ENCODE results near the gene GALR3. TPM values are rescaled to one million over a fixed set of nuclear protein-coding genes. Genes with fewer than 3 reads are reported as not detected.
A peak's percentile ranks its signal among the peaks of the same experiment; 100 is the strongest.

The GALR3 gene
- total RNA-seq, 3 donors from 2014 or later (not counting 1 experiment from before 2014, with no cell fraction given), result 0.24 to 0.32 TPM; not detected in 1

GRCh38 chr22:37848587-37849088 is 25.5 kb downstream of the GALR3 start:
- ATAC-seq, result no peak
- Histone ChIP-seq H3K27me3 (ENCODE audit: control insufficient read depth, insufficient read depth, low read length) (no peaks in the 10 kb centered on the region), H3K27ac (ENCODE audit: low read length) (peak overlapping the region; percentile 88), H3K4me1 (ENCODE audit: control insufficient read depth, insufficient read depth, low read length) (peaks cover 24% of the 10 kb centered on the region), H3K9me3 (ENCODE audit: control insufficient read depth, insufficient read depth, low read length) (no peaks in the 10 kb centered on the region), H3K4me3 (ENCODE audit: low read length) (peak overlapping the region; percentile 57), H3K36me3 (ENCODE audit: control insufficient read depth, insufficient read depth, low read length) (peaks cover 21% of the 10 kb centered on the region)
- Mint-ChIP-seq H3K4me1 (peaks cover 25 to 41% of the 10 kb centered on the region in 2 donors), H3K9me3 (no peaks in the 10 kb centered on the region), H3K27ac (peak overlapping the region; percentile 99), H3K27me3 (ENCODE audit: low read depth in 2 of 2) (no peaks in the 10 kb centered on the region), H3K36me3 (no peaks in the 10 kb centered on the region), H3K4me3 (peak overlapping the region; percentile 99)
- 34% methylated on average over 25 of the region's 27 CpGs for WGBS (ENCODE audit: insufficient coverage)
- intact Hi-C loops (cut with micrococcal nuclease), result loop anchor here (10.0 kb wide), 1 partner anchor 214 kb away; the partner anchor contains the start of gene SH3BP1
- peak in 1 of 2 donors; percentile 58 for DNase-seq
- TF ChIP-seq CTCF (IDR thresholded peaks at IDR 0.05), result no peak

GRCh38 chr22:37849089-37849751 is 26.0 kb downstream of the GALR3 start, which contains the start of gene EIF3L:
TSS of gene EIF3L (plus strand) at chr22:37849419. CDS start at chr22:37849450, 31 bp downstream.
- Histone ChIP-seq H3K27me3 (ENCODE audit: control insufficient read depth, insufficient read depth, low read length) (no peaks in the 10 kb centered on the region), H3K4me3 (ENCODE audit: low read length) (peak within 1 kb of the TSS; percentile 57), H3K9me3 (ENCODE audit: control insufficient read depth, insufficient read depth, low read length) (no peaks in the 10 kb centered on the region), H3K4me1 (ENCODE audit: control insufficient read depth, insufficient read depth, low read length) (peaks cover 24% of the 10 kb centered on the region), H3K27ac (ENCODE audit: low read length) (peak within 1 kb of the TSS; percentile 88), H3K36me3 (ENCODE audit: control insufficient read depth, insufficient read depth, low read length) (peaks cover 26% of the 10 kb centered on the region)
- Mint-ChIP-seq H3K27ac (peak within 1 kb of the TSS; percentile 99), H3K4me3 (peak within 1 kb of the TSS; percentile 99), H3K9me3 (no peaks in the 10 kb centered on the region), H3K36me3 (peaks cover 6% of the 10 kb centered on the region), H3K4me1 (peaks cover 25 to 45% of the 10 kb centered on the region in 2 donors), H3K27me3 (ENCODE audit: low read depth in 2 of 2) (no peaks in the 10 kb centered on the region)
- peak; percentile 71 to 80 (median 72) for ATAC-seq
- no peak for TF ChIP-seq CTCF (IDR thresholded peaks at IDR 0.05)
- WGBS (ENCODE audit: insufficient coverage), result under 1% methylated on average over 49 of the region's 49 CpGs
- intact Hi-C loops (cut with micrococcal nuclease), result loop anchor here (10.0 kb wide), 1 partner anchor 214 kb away; the partner anchor contains the start of gene SH3BP1
- DNase-seq, result peak; percentile 84 to 93

GRCh38 chr22:37850801-37851200 is 27.6 kb downstream of the GALR3 start:
- H3K36me3 ChIP-seq (ENCODE audit: control insufficient read depth, insufficient read depth, low read length), result peaks cover 34% of the 10 kb centered on the region
- WGBS (ENCODE audit: insufficient coverage), result 93% methylated on average over 4 of the region's 4 CpGs
- no peak overlapping the region for H3K27ac Mint-ChIP-seq
- H3K4me1 ChIP-seq (ENCODE audit: control insufficient read depth, insufficient read depth, low read length), result peaks cover 20% of the 10 kb centered on the region
- peaks cover 33 to 54% of the 10 kb centered on the region in 2 donors for H3K4me1 Mint-ChIP-seq
- peaks cover 19% of the 10 kb centered on the region for H3K36me3 Mint-ChIP-seq
- no peaks in the 10 kb centered on the region for H3K9me3 ChIP-seq (ENCODE audit: control insufficient read depth, insufficient read depth, low read length)
- intact Hi-C loops (cut with micrococcal nuclease), result no loop called here
- TF ChIP-seq CTCF (IDR thresholded peaks at IDR 0.05), result no peak
- no peak overlapping the region for H3K4me3 ChIP-seq (ENCODE audit: low read length)
- H3K27me3 ChIP-seq (ENCODE audit: control insufficient read depth, insufficient read depth, low read length), result no peaks in the 10 kb centered on the region
- H3K27me3 Mint-ChIP-seq (ENCODE audit: low read depth in 2 of 2), result no peaks in the 10 kb centered on the region
- no peak overlapping the region for H3K27ac ChIP-seq (ENCODE audit: low read length)
- H3K9me3 Mint-ChIP-seq, result no peaks in the 10 kb centered on the region
- DNase-seq (no peak), ATAC-seq (no peak)
- H3K4me3 Mint-ChIP-seq, result peak overlapping the region; percentile 35
